H9 (cell line): ENCODE results near the gene HMGN4. TPM values are rescaled to one million over a fixed set of nuclear protein-coding genes. Genes with fewer than 3 reads are reported as not detected.

Experiments
- DNase-seq: peaks from one replicate; pipeline ENCODE4 v3.0.0-alpha.2; 2017
- H2AFZ ChIP-seq: one replicate; pipeline ENCODE4 v1.6.1; 2013; ENCODE audit warnings: mild to moderate bottlenecking, low read length, control low read depth, moderate library complexity
- H2AK5ac ChIP-seq: 2 replicates; pipeline ENCODE4 v1.6.1; 2013; ENCODE audit warnings: low read length, control low read depth, mixed read lengths; ENCODE audit not compliant: insufficient read length
- H2BK120ac ChIP-seq: one replicate; pipeline ENCODE4 v1.6.1; 2013; ENCODE audit warnings: low read depth, mild to moderate bottlenecking, low read length, control low read depth, inconsistent platforms; ENCODE audit not compliant: poor library complexity, severe bottlenecking
- H2BK12ac ChIP-seq: 2 replicates; pipeline ENCODE4 v1.6.1; 2013; ENCODE audit warnings: low read length, control low read depth, mixed read lengths, low read depth; ENCODE audit not compliant: insufficient read length
- H2BK15ac ChIP-seq: 2 replicates; pipeline ENCODE4 v1.6.1; 2013; ENCODE audit warnings: low read depth, low read length, control low read depth
- H2BK20ac ChIP-seq: one replicate; pipeline ENCODE4 v1.6.1; 2013; ENCODE audit warnings: low read depth, mild to moderate bottlenecking, low read length, control low read depth, inconsistent platforms; ENCODE audit not compliant: poor library complexity, severe bottlenecking
- H2BK5ac ChIP-seq: 2 replicates; pipeline ENCODE4 v1.6.1; 2013; ENCODE audit warnings: low read length, control low read depth, mixed read lengths; ENCODE audit not compliant: insufficient read length
- H3K14ac ChIP-seq: 2 replicates; pipeline ENCODE4 v1.6.1; 2013; ENCODE audit warnings: low read length, control low read depth; ENCODE audit not compliant: insufficient read depth
- H3K18ac ChIP-seq: 2 replicates; pipeline ENCODE4 v1.6.1; 2013; ENCODE audit warnings: low read depth, mild to moderate bottlenecking, mixed read lengths, low read length, control low read depth; ENCODE audit not compliant: insufficient read length
- H3K23ac ChIP-seq: 2 replicates; pipeline ENCODE4 v1.6.1; 2013; ENCODE audit warnings: low read length, control low read depth, mixed read lengths, low read depth; ENCODE audit not compliant: insufficient read length
- H3K23me2 ChIP-seq: 2 replicates; pipeline ENCODE4 v1.6.1; 2013; ENCODE audit warnings: low read depth, mild to moderate bottlenecking, mixed read lengths, low read length, control low read depth; ENCODE audit not compliant: insufficient read length, poor library complexity, severe bottlenecking
- H3K27ac ChIP-seq: 2 replicates; pipeline ENCODE4 v1.5.1; 2013; ENCODE audit warnings: low read length, control low read depth, mixed read lengths, low read depth; ENCODE audit not compliant: insufficient read length
- H3K27me3 ChIP-seq: 2 replicates; pipeline ENCODE4 v1.6.1; 2013; ENCODE audit warnings: low read length, control low read depth, inconsistent platforms; ENCODE audit not compliant: insufficient read depth
- H3K4ac ChIP-seq: 2 replicates; pipeline ENCODE4 v1.6.1; 2013; ENCODE audit warnings: low read depth, mild to moderate bottlenecking, control low read depth, inconsistent platforms, low read length, moderate library complexity
- H3K4me1 ChIP-seq: 2 replicates; pipeline ENCODE4 v1.6.1; 2013; ENCODE audit warnings: low read length, control low read depth, inconsistent platforms; ENCODE audit not compliant: insufficient read depth
- H3K4me2 ChIP-seq: 2 replicates; pipeline ENCODE4 v1.6.1; 2013; ENCODE audit warnings: low read length, control low read depth, mixed read lengths; ENCODE audit not compliant: insufficient read length, insufficient read depth
- H3K56ac ChIP-seq: 2 replicates; pipeline ENCODE4 v1.6.1; 2013; ENCODE audit warnings: low read depth, mild to moderate bottlenecking, mixed read lengths, low read length, control low read depth; ENCODE audit not compliant: insufficient read length
- H3K79me1 ChIP-seq: 2 replicates; pipeline ENCODE4 v1.6.1; 2013; ENCODE audit warnings: low read depth, mild to moderate bottlenecking, moderate library complexity, low read length, control low read depth, inconsistent platforms; ENCODE audit not compliant: insufficient read depth, poor library complexity, severe bottlenecking
- H3K79me2 ChIP-seq: 2 replicates; pipeline ENCODE4 v1.6.1; 2013; ENCODE audit warnings: low read length, control low read depth, inconsistent platforms; ENCODE audit not compliant: insufficient read depth
- H3K9ac ChIP-seq: 2 replicates; pipeline ENCODE4 v1.6.1; 2013; ENCODE audit warnings: low read length, control low read depth, mixed read lengths; ENCODE audit not compliant: insufficient read length; ENCODE audit errors: extremely low read depth
- H3K9me3 ChIP-seq: one replicate; pipeline ENCODE4 v1.6.1; 2013; ENCODE audit warnings: low read depth, low read length, inconsistent platforms; ENCODE audit not compliant: control insufficient read depth
- H3T11ph ChIP-seq: one replicate; pipeline ENCODE4 v1.6.1; 2013; ENCODE audit warnings: mild to moderate bottlenecking, low read length, control low read depth, inconsistent platforms
- H4K20me1 ChIP-seq: one replicate; pipeline ENCODE4 v1.6.1; 2013; ENCODE audit not compliant: control insufficient read depth, insufficient read length, insufficient read depth
- H4K5ac ChIP-seq: 2 replicates; pipeline ENCODE4 v1.6.1; 2013; ENCODE audit warnings: low read depth, mild to moderate bottlenecking, mixed read lengths, low read length, control low read depth; ENCODE audit not compliant: insufficient read length
- H4K8ac ChIP-seq: replicated peaks from 2 replicates; pipeline ENCODE4 v1.6.1; 2013; ENCODE audit warnings: low read length, control low read depth, mixed read lengths, low read depth; ENCODE audit not compliant: insufficient read length
- H4K91ac ChIP-seq: 2 replicates; pipeline ENCODE4 v1.6.1; 2013; ENCODE audit warnings: low read depth, mild to moderate bottlenecking, moderate library complexity, mixed read lengths, low read length, control low read depth; ENCODE audit not compliant: insufficient read length
- H3K27ac Mint-ChIP-seq, 3 experiments: 2 replicates in 2 of 3; 3 replicates in 1 of 3; pipeline ENCODE4 v1.8.0; 2020 to 2021; ENCODE audit warnings: mixed read lengths in 3 of 3, mild to moderate bottlenecking in 1 of 3, moderate library complexity in 1 of 3
- H3K27me3 Mint-ChIP-seq: 2 replicates; pipeline ENCODE4 v1.8.0; 2021; ENCODE audit warnings: low read depth, mild to moderate bottlenecking, moderate library complexity, mixed read lengths
- H3K36me3 Mint-ChIP-seq, 3 experiments: 2 replicates in 2 of 3; 3 replicates in 1 of 3; pipeline ENCODE4 v1.8.0; 2020 to 2021; ENCODE audit warnings: low read depth in 3 of 3, mixed read lengths in 3 of 3; ENCODE audit not compliant: insufficient read depth in 1 of 3
- H3K4me1 Mint-ChIP-seq, 2 experiments: 2 replicates each; pipeline ENCODE4 v1.8.0; 2020; ENCODE audit warnings: mixed read lengths in 2 of 2
- H3K4me3 Mint-ChIP-seq, 2 experiments: 2 replicates in 1 of 2; 3 replicates in 1 of 2; pipeline ENCODE4 v1.8.0; 2020 to 2021; ENCODE audit warnings: mild to moderate bottlenecking in 2 of 2, mixed read lengths in 2 of 2, moderate library complexity in 1 of 2
- H3K9me3 Mint-ChIP-seq, 2 experiments: 2 replicates in 1 of 2; 3 replicates in 1 of 2; pipeline ENCODE4 v1.8.0; 2020; ENCODE audit warnings: mild to moderate bottlenecking in 2 of 2, mixed read lengths in 2 of 2, moderate library complexity in 1 of 2
- WGBS: extraction: QIAGEN DNeasy Blood & Tissue Kit; methylation state at CpG from one replicate; pipeline ENCODE4 v1.1.7; 2013; ENCODE audit warnings: missing lambda C conversion rate, low lambda C conversion rate, mixed read lengths; ENCODE audit not compliant: insufficient read length; ENCODE audit errors: extremely low coverage; 5-methylcytosine and 5-hydroxymethylcytosine counted together
- total RNA-seq: library from RNA; stranded (reverse); gene quantifications from 2 replicates; pipeline ENCODE4 v1.2.1, GENCODE V29; 2021
- TF ChIP-seq, protein P1 (sequence below): fragments of 200-600 bp; sonication (generic); conservative IDR thresholded peaks from 3 replicates; pipeline ENCODE4 v1.8.0; 2021; ENCODE audit warnings: antibody characterized with exemption, mild to moderate bottlenecking

HMGN4 gene
- total RNA-seq, 1 experiment from 2014 or later: 50.4 TPM

GRCh38 chr6:26495281-26495680 is 42.9 kb upstream of the HMGN4 start:
- no peak for DNase-seq
- Mint-ChIP-seq H3K36me3 (no peaks in the 10 kb centered on the region), H3K27ac (no peak overlapping the region), H3K9me3 (no peaks in the 10 kb centered on the region; a peak in 1 of 5 replicates), H3K4me3 (no peak overlapping the region), H3K4me1 (peaks cover 11% of the 10 kb centered on the region in 2 experiments; a peak in 3 of 4 replicates), H3K27me3 (peaks cover 12% of the 10 kb centered on the region)
- Histone ChIP-seq H2BK15ac (no peak overlapping the region), H3K4ac (no peak overlapping the region), H3K9me3 (no peaks in the 10 kb centered on the region), H3K4me2 (no peak overlapping the region), H4K20me1 (no peaks in the 10 kb centered on the region), H3K18ac (no peak overlapping the region), H4K8ac (no peak overlapping the region), H3T11ph (no peak overlapping the region), H2BK20ac (no peak overlapping the region), H2BK5ac (no peak overlapping the region), H2AFZ (no peak overlapping the region), H3K23ac (no peak overlapping the region), H3K27ac (no peak overlapping the region), H3K4me1 (peaks cover 2% of the 10 kb centered on the region; the same call in 1 of the 2 replicates), H3K79me1 (no peaks in the 10 kb centered on the region), H3K9ac (no peak overlapping the region), H2BK120ac (no peak overlapping the region), H3K14ac (no peak overlapping the region), H3K27me3 (no peaks in the 10 kb centered on the region), H2BK12ac (no peak overlapping the region), H2AK5ac (no peak overlapping the region), H3K56ac (no peak overlapping the region), H4K91ac (no peak overlapping the region), H3K79me2 (no peaks in the 10 kb centered on the region), H4K5ac (no peak overlapping the region), H3K23me2 (no peaks in the 10 kb centered on the region)
- TF ChIP-seq, protein P1, sequence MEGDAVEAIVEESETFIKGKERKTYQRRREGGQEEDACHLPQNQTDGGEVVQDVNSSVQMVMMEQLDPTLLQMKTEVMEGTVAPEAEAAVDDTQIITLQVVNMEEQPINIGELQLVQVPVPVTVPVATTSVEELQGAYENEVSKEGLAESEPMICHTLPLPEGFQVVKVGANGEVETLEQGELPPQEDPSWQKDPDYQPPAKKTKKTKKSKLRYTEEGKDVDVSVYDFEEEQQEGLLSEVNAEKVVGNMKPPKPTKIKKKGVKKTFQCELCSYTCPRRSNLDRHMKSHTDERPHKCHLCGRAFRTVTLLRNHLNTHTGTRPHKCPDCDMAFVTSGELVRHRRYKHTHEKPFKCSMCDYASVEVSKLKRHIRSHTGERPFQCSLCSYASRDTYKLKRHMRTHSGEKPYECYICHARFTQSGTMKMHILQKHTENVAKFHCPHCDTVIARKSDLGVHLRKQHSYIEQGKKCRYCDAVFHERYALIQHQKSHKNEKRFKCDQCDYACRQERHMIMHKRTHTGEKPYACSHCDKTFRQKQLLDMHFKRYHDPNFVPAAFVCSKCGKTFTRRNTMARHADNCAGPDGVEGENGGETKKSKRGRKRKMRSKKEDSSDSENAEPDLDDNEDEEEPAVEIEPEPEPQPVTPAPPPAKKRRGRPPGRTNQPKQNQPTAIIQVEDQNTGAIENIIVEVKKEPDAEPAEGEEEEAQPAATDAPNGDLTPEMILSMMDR: no peak
- WGBS: no CpG with 5 or more reads among the region's 1 CpG
